Astrocyte of the spinal cord (primary cell): ENCODE measurements around the gene PVALEF.

Experiments
- DNase-seq: peaks from one replicate; pipeline ENCODE4 v3.0.0; 2011; ENCODE audit warnings: low read depth, low spot score
- H3K4me3 ChIP-seq: 2 replicates; pipeline ENCODE4 v1.5.1; 2011; ENCODE audit warnings: low read depth, mild to moderate bottlenecking, low read length, moderate library complexity
- CTCF ChIP-seq: IDR thresholded peaks from 2 replicates; pipeline ENCODE4 v1.5.1; 2012; ENCODE audit warnings: low read depth, mild to moderate bottlenecking, low read length, inconsistent platforms
- in situ Hi-C: cut with HindIII; loops from 2 replicates; pipeline ENCODE4 v1.10.0; 2017; ENCODE audit warnings: low sequenced_read_pairs

PVALEF gene

GRCh38 chr17:81119223-81120148, 45.8 kb upstream of the PVALEF start:
- in situ Hi-C loops = no loop called here
- TF ChIP-seq CTCF = peak; percentile 20
- peak; percentile 91 for DNase-seq
- H3K4me3 ChIP-seq = peak overlapping the region; percentile 39

- in situ Hi-C loops = no loop called here
- no peak overlapping the region for H3K4me3 ChIP-seq
Observed at GRCh38 chr17:81120149-81120484, 45.2 kb upstream of the PVALEF start.

GRCh38 chr17:81120695-81121621, 44.3 kb upstream of the PVALEF start:
- no peak overlapping the region for H3K4me3 ChIP-seq
- in situ Hi-C loops = no loop called here
- no peak for DNase-seq
- TF ChIP-seq CTCF = no peak

More at GRCh38 chr17:81120149-81120484, 45.2 kb upstream of the PVALEF start:
- no peak for TF ChIP-seq CTCF
- DNase-seq = no peak

- H3K4me3 ChIP-seq = no peak overlapping the region
- in situ Hi-C loops = no loop called here
- no peak for DNase-seq
- no peak for TF ChIP-seq CTCF
Observed at GRCh38 chr17:81121841-81122733, 43.2 kb upstream of the PVALEF start.

- no peak for TF ChIP-seq CTCF
- in situ Hi-C loops = no loop called here
- DNase-seq = no peak
- no peak overlapping the region for H3K4me3 ChIP-seq
Observed at GRCh38 chr17:81123052-81124048, 42.0 kb upstream of the PVALEF start.
